Cortex of kidney (tissue), 1 donor: ENCODE measurements around the gene FBLN2.

Source experiments
- DNase-seq: peaks from one replicate; lab custom pipeline; 2025; lab: John Stamatoyannopoulos, UW

The FBLN2 gene

DNA sequence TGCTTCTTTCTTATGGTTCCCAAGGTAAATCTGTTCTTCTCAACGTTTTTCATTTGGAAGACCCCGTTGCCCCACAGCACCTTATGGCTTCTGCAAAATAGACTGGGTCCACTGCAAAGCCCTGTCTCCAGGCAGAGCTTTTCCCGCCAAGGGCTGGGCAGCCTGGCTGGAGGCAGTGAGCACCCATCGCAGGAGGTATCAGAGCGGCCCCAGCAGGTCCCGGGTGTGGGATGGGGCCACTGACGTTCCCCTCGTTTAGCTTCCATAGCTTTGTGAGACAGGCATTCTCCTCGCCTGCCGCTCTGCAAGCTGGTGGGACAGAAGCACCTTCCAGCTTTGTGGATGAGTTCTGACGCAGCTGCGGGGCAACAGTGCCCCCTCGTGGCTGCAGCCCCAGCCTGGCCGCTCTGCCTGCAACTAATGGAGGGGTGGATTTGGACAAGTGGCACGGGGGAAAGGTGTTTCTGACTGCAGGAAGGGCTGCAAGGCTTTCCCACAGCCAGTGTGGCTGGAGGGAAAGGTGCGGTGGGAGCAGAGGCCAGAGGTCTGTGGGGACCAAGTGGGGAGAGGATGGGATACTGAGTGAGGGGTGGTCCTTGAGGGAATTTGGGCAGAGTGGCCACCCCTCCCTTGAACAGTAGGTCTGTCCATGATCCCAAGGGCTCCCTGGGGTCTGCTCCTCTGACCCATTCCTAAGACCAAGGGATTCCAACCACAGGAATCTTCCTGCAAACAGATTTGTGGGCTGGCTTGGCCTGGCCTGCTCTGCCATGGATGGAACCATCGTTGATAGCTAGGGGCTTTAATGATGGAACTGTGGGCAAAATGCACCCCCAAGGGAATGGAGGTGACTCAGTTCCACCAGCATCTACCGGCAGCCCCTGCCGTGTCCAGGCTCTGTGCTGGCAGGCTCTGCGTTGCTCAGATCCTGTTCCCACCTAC lies 99.4 kb downstream of the FBLN2 start:
- no peak for DNase-seq

DNA sequence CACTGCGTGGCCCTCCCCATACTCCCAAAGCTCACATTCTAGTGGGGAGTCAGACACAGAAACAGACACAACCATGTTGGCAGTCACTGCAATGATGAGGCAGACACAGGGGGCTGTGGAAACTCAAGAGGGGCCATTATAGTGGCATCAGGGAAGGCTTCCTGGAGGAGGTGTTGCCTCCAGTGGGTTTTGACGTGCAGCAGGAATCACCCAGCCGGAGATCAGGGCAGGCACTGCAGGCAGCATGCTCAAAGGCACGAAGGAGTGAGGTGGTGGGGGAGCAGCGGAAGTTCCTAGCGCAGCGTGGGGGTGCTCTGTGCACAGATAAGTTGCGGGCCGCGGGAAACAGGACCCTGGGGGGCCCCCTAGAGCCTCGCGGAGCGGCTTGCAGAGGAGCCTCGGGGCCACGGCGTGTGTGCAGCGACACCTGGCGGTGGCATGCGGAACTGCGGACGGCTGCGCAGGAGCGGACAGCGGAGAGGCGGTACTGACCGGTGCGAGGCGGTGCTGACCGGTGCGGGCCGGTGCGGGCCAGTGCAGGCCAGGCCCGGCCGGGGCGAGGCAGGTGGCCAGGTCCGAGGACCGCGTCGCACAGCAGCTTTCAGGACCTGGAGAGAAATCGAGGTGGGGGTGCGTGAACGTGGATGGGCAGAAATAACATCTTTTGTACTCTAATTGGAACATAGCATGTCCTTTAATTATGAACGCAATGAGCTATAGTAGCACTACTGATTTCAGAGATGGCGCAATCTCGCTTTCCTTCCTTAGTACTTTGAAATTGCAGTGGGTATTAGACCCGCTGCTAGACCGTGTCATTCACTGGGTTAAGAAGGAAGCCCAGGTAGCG lies 101.5 kb downstream of the FBLN2 start:
- DNase-seq, result no peak

DNA sequence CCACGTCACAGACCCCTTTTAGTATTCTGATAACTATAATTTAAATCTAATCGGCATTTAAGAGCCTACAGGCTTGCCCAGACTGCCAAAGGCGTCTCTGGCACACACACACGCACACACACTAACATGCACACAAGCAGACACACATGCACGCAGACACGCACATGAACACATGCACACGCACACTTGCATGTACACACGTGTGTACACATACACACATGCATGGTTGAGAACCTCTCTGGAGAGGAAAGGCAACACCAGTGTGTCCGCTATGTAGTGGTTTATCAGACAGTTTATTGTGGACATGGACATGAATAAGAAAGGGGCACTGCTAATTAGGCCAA lies 102.1 kb downstream of the FBLN2 start:
- DNase-seq, result no peak

DNA sequence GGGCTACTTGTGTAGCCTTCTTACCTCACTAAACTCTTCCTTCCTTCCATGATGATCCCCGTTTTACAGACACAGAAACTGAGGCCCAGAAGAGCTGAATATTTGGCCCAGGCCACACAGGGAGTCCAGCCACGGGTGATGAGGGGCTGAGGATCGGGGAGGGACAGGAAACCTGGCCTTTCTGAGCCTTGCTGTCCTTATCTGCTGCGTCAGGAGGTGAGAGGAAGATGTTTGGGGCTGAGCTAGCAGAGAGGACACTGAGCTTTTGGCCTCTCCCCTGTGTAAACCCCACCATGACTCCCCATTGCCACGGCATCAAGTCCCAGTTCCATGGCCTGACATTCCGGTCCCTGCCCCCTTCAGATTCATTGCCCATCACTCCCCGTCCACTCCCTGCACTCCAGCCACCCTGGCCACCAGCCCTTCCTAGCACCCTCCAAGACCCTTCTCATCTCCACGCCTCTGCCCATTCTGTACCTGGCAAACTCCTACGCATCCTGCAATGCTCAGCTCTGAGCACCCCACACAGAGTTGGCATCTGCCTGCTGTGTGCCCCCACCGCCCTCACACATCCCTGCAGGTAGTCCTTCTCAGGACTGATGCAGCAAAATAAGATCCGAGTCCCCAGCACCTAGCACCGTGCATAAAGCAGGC lies 103.0 kb downstream of the FBLN2 start:
- DNase-seq, result no peak

DNA sequence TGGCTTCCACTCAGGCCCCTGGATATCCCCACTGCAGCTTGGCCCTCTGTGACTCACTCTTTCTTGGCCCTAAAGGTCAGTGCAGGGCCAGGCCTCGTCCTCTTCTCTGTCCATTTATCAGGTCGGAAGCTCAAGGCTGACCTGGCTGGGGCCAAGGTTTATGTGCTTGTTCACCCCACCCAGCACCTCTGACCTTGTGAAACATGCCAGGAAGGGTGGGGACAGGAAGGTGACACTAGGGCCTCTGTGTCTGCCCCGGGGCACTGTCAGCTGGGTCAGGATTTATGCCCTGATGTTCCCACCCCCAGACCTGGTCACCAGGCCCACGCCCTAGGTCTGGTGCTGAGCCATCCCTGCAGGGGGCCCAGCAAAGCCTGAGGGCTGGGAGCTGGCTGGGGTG lies 103.8 kb downstream of the FBLN2 start:
- no peak for DNase-seq

DNA sequence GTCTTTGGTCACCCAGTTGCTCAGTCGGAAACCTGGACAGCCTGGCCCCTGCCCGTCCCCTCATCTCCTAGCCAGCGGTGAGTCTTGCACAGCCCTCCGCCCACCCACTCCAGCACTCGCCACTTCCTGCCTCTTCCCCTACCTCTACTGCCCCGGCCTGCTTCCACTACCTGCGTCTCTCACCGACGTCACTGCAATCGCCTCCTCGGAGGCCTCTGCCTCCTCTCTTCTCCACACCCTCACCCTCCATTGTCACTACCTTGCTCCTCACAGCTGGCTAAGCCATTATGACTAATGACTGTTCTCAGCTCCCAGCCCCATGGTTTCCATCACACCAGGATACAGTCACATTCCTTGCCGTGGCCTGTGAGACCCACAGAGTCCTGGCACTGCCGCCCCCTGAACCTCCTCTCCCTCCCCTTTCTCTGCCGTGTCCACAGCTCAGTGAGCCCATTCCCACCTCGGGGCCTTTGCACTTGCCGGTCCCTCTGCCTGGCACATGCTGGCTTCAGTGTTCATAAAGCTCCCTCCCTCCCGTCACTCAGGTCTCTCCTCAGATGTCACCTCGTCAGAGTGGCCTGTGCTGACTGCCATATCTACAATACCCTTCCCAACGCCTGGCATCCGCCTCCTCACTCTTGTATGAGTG lies 104.8 kb downstream of the FBLN2 start:
- DNase-seq, result no peak

DNA sequence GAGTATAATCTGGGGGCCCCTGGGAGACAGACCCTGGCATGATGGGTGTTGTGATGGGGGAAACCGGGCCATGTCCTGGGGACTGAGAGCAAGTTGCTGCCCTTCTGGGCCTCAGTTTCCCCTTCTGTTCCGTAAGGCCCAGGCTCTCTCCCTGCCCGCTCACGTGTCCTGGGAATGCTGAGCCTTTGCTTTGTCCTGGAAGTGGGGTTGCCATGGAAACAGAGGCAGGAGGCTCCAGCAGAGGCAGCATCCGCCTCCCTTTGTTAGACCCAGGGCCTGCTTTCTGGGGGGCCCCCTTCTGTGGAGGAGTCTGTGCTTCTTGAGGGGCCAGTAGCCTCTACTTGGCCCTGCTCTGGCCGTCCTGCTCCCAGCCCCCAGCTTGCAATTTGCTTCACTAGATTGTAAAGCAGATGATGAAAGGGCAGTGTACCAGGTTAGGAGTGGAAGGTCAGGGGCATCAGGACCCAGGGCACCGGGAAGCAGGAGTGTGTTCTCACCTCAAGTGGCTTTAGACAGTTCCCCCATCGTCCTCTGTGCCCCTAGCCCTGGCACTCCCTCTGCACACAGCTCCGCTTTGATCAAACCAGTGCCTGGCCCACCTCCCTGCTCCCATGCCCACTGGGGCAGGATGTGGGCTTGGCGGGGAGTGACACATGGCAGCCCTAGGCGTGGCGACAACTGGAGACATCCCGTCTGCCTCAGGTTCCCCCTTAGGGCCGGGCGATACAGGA lies 105.6 kb downstream of the FBLN2 start:
- DNase-seq, result no peak

DNA sequence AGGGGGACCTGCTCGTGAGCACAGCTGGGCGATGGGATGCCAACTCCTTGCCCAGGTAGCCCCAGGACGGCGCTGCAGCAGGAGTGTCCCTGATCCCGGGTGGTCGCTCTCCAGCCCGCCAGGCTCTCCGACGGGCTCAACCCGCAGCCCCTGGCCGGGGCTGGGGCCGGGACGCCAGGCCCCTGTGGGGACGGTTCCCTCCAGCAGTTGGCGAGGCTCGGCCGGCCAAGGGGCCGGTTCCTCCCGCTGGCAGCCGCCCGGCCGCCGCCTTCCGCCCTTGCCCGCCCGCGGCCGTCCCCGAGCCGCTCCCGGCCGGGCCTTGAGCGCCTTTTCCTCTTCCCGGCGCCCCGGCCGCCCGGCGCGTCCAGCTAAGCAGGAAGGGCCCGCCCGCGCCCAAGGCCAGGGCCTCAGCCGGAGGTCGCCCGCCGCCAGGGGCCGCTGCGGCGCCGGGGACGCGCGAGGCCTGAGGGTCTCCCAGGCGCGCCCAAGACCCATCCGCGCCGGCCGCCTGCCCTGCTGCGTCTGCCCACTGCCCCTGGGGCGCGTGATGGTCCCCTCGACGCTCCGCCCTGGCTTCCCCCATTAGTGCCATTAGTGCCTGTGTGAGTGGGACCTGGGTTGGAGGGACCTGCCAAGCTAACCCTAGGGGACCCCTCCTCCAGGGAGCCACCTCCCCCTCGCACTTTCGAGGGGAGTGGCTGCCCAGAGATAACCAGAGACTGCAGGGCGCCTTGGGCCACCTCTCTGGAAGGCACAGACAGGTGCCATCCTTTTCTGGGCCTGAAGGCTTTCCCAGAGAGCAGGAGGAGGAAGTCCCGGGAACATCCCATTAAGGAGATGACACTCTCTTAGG lies 106.4 kb downstream of the FBLN2 start:
- no peak for DNase-seq

DNA sequence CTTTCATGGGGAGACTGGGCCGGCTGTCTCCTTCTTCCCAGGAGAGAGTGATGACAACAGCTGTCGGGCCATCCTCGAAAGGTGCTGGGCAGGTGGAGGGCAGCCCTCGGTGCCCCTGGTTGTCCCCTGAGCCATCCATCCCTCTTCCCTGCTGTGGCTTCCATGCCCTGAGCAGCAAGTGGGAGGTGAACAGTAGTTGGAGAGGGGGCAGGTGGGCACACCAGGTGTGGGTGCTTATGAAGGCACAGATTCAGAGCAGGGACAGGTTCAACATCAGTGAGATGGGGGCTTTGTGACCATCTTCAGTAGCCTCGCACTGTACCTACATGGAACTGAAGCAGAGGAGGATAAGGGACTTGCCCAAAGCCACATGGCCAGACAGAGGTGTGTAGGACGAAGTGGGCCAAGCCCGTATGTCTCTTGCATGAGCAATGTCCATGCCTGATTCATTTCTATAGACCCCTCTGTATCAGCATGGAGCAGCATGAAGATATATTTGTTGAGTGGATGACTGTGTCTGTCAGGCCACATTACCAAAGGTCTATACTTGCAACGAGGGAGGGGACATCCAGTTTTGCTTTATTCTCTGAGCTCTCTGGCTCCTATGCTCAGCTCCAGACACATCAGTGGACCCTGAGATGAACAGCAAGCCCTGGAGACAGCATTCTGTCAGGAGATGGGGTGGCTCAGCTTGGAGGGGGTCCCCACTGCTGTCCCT lies 107.8 kb downstream of the FBLN2 start:
- DNase-seq, result no peak

DNA sequence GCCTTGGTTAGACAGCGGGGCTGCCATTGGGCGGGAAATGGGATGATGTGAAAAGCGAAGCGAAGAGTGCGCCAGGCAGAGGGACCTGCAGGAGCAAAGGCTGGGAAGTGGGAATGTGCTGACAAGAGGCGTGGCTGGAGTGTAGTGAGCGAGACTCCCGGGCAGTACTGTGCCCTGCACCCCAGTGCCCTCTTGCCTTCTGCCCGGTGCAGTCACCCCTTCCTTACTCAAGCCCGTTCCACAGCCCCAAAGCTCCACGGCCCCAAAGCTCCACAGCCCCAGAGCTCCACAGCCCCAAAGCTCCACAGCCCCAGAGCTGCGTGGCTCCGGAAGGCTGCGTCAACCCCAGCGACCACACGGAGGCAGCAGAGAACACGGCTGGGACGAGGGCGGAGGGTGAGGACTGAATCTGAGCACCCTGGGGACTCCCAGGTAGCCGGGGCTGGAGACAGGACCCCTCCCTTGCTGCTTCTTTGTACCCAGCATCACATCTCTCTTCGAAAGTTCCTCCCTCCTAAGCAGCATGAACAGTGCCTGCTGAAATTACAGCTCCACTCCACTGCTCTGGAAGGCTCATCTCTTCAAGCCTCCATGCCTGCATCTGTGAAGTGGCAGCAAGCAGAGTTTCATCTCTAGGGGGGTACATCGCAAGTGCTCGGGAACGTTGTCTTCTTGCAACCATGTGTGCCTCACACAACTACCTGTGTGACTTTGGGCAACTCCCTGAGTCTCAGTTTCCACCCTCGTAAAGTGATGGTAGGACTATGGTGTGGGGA lies 108.9 kb downstream of the FBLN2 start:
- no peak for DNase-seq

DNA sequence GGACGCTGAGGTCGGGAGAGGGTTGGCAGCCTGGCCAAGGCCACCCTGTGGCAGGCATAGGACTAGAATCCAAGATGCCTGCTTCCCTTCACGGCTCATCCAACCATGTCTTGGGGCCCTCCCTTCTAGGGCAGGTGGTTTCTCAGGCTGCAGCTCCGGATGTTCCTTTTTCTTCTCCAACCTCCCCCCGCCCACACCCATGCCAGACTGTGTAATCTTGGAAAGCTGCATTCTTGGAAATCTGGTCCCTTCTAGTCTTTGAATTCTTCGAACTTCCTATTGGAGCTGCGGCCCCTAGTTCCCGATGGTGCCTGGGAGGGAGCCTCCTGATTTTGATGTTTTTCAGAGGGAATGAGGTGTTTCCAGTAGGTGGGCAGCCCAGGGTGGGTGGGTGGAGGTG lies 109.8 kb downstream of the FBLN2 start:
- DNase-seq, result no peak

DNA sequence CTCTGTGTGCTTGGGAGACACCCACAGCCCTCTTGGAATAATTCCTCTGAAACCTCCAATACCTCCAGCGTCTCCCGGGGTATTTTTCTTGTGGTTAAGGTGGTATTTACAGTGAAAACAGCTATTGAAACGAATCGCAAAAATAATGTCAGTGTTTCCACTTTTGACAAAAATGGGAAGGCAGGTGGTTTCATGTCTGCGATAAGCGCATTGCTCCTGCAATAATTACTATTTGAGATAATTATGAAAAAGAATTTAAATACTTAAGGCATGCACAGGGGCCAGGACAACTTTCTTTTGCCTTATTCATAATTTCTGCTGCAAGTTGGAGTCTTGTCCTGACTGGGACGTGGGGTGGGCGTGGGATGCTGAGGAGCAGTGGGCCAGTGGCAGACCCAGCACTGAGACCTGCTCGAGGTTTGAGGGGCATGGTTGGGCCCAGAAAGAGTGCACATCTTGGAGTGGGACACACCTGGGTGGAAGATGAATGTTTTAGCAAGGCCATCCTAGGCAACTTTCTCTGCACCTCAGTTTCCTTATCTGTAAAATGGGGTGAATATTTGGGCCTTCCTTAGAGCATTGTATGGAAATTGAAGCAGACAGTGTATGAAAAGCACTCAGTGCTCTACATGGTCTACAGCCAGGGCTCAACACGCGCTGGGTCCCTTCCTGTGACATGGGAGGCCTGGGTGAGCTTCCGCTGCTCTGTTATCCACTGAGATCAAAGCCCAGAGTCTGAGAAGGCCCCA lies 110.5 kb downstream of the FBLN2 start:
- DNase-seq, result no peak

DNA sequence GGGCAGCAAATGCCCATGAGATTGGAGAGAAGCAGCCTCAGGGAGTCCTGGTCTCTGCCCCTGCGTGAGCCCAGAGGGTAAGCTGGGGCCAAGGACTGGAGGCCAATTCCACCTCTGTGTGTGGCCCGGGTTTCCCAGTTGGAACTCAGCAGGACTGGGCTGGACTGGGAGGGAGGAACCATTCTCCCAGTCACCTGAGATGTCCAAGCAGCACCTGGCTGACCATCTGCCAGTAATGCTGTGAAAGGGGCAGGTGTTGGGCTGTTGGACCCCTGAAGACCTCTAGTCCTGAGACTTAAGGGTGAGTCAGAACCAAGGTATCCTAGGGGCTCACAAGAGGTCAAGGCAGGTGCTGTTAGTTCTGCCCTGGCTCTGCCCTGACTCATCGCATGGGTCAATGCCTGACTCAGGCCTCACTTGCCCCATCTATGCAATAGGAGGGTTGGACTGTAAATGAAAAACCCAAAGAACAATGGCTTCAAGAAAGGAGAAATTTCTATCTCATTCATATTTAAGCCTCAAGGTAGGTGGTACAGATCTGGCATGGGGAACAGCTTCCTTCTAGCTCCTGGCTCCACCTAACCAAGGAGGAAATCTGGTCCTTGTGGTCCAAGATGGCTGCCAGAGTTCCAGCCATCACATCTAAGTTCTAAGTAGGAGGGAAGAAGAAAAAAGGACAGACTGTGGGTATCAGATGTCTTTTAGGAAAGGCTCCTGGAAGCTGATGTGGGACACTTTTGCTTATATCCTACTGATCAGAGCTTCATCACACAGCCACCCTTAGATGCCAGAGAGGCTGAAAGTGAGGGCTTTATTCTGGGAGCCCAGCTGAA lies 111.3 kb downstream of the FBLN2 start:
- no peak for DNase-seq

DNA sequence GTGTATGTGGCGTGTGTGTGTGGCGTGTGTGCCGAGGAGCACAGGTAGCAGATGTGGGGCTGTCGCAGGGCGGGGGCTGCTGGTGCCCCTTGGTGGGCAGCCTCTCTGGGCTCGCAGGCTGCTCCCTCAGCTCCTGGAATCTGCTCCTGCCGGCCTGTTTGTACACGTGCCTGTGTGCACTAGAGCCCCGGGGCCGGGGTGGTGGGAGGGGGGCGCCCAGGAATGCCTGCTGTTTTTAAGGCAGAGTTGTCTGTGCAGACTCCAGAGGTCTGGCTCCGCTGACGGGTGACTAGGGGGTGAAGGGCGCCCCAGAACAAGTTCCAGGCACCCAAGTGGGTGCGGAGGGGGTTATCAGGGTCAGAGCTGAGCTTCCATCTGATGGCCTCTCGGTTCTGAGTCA lies 112.2 kb downstream of the FBLN2 start:
- DNase-seq, result no peak

DNA sequence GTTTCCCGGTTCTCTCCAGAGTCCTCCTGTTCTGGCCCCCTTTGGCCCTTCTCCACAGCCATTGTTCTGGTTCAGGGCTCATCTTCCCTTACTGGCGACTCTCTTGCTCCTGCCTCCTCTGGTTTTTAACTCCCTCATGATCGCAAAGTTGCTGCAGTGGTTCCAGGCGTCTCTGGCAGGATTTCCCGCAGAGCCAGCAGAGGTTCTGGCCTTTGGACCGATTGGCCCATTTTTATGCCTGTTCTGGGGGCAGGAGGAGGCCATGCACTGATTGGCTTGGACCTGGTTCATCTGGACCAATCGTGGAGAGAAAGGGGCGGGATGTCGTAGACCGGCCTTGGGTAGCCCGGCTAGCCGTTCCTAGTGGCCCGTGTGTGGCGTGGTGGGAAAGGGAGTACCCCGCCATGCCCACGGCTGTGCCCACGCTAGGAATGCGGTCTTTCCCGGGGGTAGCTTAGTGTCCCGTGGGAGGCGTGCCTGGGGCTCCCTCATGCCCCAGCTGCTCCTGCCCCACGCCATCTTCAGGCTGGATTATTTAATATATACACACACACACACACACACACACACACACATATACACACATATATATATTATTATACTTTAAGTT lies 113.4 kb downstream of the FBLN2 start:
- DNase-seq, result no peak

DNA sequence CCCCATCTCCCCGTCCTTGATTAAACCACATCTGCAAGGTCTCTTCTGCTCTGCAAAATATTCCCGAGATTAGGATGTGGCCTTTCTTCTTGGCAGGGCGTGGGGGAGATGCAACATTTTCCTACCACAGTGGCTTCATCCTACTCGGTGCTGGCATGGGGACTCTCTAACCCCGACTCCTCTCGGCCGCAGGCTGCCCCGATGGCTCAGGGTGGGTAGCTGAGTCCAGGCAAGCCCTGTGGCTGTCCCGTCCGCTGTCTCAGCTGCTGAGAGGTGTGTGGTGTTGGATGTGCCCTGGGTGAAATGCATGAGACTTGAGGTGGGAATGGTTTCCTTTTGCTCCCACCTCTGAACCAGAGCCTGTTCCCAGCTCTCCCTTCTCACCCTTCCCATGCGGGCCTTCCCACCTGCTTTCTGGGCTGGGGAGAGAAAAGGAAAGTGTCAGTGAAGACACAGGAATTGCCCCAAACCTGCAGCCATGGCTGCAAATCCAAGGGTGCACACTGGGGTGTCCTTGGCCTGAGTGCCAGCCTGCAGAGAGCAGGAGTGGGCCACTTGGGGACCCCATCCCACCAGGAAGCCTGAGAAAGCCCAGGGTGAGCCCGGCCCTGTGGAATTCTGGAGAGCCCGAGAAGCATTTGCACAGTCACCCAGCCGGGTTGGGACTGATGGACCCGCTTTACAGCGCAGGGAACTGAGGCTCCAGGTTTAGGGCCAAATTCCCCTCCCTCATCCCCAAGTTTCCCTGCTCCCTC lies 115.0 kb downstream of the FBLN2 start:
- no peak for DNase-seq
